GM10266 (cell line): Measurements from ENCODE around the gene SCUBE1.
"Not testable (repeated sequence)": the region's sequence is repeated elsewhere in the genome, so short reads cannot be mapped to it uniquely, and the experiment has no call there.

ENCODE experiments used
- DNase-seq: peaks from one replicate; pipeline ENCODE4 v3.0.0; 2012; ENCODE audit errors: extremely low spot score
- TF ChIP-seq, protein P1 (sequence below): IDR thresholded peaks from 2 replicates; pipeline ENCODE4 v1.5.1; 2012; ENCODE audit warnings: mild to moderate bottlenecking, low read depth; ENCODE audit not compliant: control insufficient read depth, insufficient read depth; ENCODE audit errors: missing control alignments

SCUBE1 gene

GRCh38 chr22:43288807-43289420 is 54.3 kb downstream of the SCUBE1 start:
- TF ChIP-seq, protein P1, sequence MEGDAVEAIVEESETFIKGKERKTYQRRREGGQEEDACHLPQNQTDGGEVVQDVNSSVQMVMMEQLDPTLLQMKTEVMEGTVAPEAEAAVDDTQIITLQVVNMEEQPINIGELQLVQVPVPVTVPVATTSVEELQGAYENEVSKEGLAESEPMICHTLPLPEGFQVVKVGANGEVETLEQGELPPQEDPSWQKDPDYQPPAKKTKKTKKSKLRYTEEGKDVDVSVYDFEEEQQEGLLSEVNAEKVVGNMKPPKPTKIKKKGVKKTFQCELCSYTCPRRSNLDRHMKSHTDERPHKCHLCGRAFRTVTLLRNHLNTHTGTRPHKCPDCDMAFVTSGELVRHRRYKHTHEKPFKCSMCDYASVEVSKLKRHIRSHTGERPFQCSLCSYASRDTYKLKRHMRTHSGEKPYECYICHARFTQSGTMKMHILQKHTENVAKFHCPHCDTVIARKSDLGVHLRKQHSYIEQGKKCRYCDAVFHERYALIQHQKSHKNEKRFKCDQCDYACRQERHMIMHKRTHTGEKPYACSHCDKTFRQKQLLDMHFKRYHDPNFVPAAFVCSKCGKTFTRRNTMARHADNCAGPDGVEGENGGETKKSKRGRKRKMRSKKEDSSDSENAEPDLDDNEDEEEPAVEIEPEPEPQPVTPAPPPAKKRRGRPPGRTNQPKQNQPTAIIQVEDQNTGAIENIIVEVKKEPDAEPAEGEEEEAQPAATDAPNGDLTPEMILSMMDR, result no peak
- no peak for DNase-seq

DNA sequence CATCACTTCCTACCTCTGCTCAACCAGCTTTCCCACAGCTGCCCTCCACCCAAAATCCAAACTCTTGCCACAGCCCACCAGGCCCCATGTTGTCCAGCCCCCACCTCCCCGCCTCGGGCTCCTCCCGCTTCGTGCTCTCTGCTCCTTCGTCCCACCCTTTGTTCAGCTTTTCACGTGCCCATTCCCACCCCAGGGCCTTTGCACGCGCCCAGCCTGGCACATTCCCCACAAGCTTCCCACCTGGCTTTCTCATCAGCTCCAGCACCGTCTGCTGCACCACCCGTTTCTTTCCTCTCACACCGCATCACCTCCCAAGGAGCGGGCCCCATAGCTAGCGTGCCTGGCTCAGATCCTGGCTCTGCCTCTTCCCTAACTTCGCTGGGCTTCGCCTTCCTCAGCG is 54.8 kb downstream of the SCUBE1 start:
- DNase-seq, result no peak
- TF ChIP-seq, protein P1, result no peak

DNA sequence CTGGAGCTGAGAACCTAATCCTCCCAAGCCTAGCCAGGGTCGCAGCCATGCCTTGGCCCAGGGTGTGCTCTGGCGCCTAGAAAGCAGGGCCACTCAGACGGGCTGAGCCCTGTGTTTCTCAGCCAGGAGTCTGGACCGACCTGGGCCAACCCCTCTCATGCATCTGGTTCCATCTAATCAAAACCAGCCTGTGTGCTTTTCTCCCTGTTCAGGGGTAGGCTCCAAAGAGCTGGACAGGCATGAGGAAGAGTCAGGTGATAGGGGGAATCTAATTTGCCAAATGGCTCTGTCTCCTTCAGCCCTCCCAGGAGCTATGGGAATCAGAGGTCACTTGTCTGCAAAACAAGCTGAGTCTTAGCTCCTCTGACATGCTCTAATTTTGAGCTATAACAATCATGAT is 55.7 kb downstream of the SCUBE1 start:
- no peak for DNase-seq
- TF ChIP-seq, protein P1, result no peak

DNA sequence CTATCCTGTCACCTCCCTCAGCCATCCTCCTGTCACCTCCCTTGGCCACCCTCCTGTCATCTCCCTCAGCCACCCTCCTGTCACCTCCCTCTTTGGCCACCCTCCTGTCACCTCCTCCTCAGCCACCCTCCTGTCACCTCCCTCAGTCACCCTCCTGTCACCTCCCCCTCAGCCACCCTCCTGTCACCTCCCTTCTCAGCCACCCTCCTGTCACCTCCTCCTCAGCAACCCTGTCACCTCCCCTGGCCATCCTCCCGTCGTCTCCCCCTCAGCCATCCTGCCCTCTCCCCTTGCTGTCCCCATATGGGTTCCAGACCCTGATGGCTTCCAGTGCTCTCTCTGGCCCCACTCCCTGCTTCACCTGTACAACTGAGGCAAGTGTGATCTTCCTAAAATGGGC is 61.8 kb downstream of the SCUBE1 start:
- DNase-seq, result no peak
- TF ChIP-seq, protein P1, result no peak

DNA sequence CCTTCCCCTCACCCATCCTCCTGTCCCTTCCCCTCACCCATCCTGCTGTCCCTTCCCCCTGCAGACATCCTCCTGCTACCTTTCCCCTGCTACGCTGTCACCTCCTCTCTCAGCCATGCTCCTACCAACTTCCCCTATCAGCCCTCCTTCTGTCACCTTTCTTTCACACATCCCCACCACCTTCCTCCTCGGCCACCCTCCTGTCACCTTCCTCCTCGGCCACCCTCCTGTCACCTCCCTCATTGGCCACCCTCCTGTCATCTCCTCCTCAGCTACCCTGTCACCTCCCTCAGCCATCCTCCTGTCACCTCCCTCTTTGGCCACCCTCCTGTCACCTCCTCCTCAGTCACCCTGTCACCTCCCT is 62.7 kb downstream of the SCUBE1 start:
- not testable (repeated sequence) for DNase-seq

DNA sequence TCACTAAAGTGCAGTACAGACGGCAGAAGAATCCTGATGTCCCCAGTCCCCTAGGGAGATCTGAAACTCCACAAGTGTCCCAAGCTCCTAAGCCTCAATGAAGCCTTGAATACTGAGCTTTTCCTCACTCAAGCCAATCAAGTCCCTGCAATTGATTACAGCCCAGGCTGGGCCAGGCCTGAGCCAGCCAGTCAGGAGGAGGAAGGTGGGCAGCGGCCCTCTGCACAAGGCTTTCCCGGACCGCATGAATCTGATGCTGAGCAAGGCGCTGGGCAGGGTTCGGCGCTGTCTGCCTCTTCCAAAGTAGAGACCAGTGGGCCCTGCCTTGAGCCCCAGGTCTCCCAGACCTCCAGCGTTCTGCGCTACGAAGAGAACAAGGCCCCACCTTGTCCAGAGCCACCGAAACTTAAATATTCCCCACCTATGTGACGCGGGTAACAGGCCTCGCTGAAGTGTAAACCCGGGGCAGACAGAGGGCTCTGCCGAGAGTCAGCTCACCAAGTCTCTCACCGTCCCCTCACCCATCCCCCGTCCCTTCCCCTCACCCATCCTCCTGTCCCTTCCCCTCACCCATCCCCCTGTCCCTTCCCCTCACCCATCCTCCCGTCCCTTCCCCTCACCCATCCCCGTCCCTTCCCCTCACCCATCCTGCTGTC is 63.2 kb downstream of the SCUBE1 start:
- TF ChIP-seq, protein P1, result no peak
- DNase-seq, result no peak

DNA sequence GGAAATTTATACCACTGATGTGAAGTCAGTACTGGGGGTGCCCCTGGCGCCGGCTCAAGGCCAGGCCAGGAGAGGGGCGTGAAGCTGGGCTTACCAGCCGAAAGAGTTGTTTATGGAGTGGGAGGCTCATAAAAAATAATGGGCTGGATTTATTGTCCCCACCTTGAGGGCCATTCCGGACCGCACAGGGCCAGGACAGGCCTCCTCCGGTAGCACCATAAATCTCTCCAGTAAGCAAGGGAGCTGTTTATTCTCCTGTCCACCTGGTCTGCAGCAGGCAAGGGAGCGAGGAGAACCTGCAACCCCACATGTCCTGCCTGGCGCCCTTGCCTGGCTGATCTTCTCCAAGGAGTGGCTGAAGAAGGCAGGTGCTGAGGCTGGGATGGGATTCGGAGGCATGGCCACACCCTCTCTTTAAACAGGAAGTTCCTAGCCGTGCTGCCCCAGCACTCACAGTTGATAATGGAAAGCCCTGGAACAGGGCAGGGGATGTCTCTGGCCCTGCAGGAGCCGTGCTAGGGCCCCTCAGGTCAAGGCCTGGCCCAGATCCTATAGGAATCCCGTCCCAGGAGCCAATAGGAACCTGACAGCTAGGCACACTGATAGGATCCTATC is 65.1 kb downstream of the SCUBE1 start:
- no peak for DNase-seq
- TF ChIP-seq, protein P1, result no peak
